K562 (cell line): ENCODE data around the gene CRTC3. TPM values are rescaled to one million over a fixed set of nuclear protein-coding genes. Genes with fewer than 3 reads are reported as not detected.
A peak's percentile ranks its signal among the peaks of the same experiment; 100 is the strongest.

Experiments
- AFF1 ChIP-seq, 2 experiments: fragments of 450-650 bp; IDR thresholded peaks; 2 replicates each; pipeline ENCODE4 v1.6.1; 2018; ENCODE audit warnings: mild to moderate bottlenecking in 2 of 2, low read depth in 1 of 2; ENCODE audit not compliant: partially characterized antibody in 2 of 2
- AFF4 ChIP-seq: sonication (generic); formaldehyde crosslinking; IDR thresholded peaks from 2 replicates; pipeline ENCODE4 v1.8.0; 2023; ENCODE audit warnings: mild to moderate bottlenecking, missing genetic modification reagents
- ATF2 ChIP-seq: sonication (generic); formaldehyde crosslinking; IDR thresholded peaks from 2 replicates; pipeline ENCODE4 v1.8.1; 2022; ENCODE audit warnings: missing genetic modification reagents
- MTA3 ChIP-seq: fragments of 450-650 bp; formaldehyde crosslinking; IDR thresholded peaks from 2 replicates; pipeline ENCODE4 v1.6.1; 2017; ENCODE audit warnings: mild to moderate bottlenecking, borderline replicate concordance
- NCOA6 ChIP-seq: fragments of 450-650 bp; IDR thresholded peaks from 2 replicates; pipeline ENCODE4 v1.6.1; 2017; ENCODE audit warnings: mild to moderate bottlenecking
- PATZ1 ChIP-seq: fragments of 250-450 bp; sonication (Bioruptor Pico); IDR thresholded peaks from 2 replicates; pipeline ENCODE4 v1.5.0; 2020; ENCODE audit warnings: mild to moderate bottlenecking, borderline replicate concordance
- PCBP2 ChIP-seq: fragments of 200-400 bp; formaldehyde crosslinking; IDR thresholded peaks from 2 replicates; pipeline ENCODE4 v1.6.1; 2018; ENCODE audit warnings: low read length, low read depth, mild to moderate bottlenecking, moderate library complexity; ENCODE audit not compliant: poor library complexity, severe bottlenecking
- RUNX1 ChIP-seq: sonication (generic); IDR thresholded peaks from 2 replicates; pipeline ENCODE4 v1.6.1; 2016; ENCODE audit warnings: antibody characterized with exemption, low read depth
- TAF7 ChIP-seq: fragments of 450-650 bp; IDR thresholded peaks from 2 replicates; pipeline ENCODE4 v1.6.1; 2016; ENCODE audit warnings: missing genetic modification characterization, missing compliant biosample characterization
- ZBED1 ChIP-seq: IDR thresholded peaks from 2 replicates; pipeline ENCODE4 v1.6.1; 2014
- ZBTB26 ChIP-seq: fragments of 450-650 bp; formaldehyde crosslinking; IDR thresholded peaks from 2 replicates; pipeline ENCODE4 v1.4.0; 2022; ENCODE audit warnings: missing genetic modification characterization
- ZSCAN29 ChIP-seq: fragments of 450-650 bp; IDR thresholded peaks from 2 replicates; pipeline ENCODE4 v1.6.1; 2017
- polyA plus RNA-seq, 8 experiments: library from polyadenylated mRNA; depleted of rRNA in 4 of 8; stranded (reverse) in 5 of 8; unstranded in 3 of 8; fragments of >200 nt; fragmentation: Nextera tagmentation in 2 of 8; fragmentation: Illumina TruSeq in 1 of 8; extraction: Ambion mirVana in 2 of 8; extraction: Trizol in 1 of 8; gene quantifications; 2 replicates each; pipeline versions ENCODE4 v1.2.1 to v1.2.3, GENCODE V29; 2011 to 2014; ENCODE audit warnings: inconsistent platforms in 1 of 8, missing spikeins in 1 of 8
- total RNA-seq, 7 experiments: library from RNA; depleted of rRNA in 6 of 7; stranded (reverse); fragments of >200 nt in 6 of 7; fragmentation: Illumina TruSeq in 2 of 7; extraction: Trizol in 2 of 7; gene quantifications; 2 replicates each; pipeline versions ENCODE4 v1.2.1 to v1.2.3, GENCODE V29; 2011 to 2021; ENCODE audit warnings: low replicate concordance in 1 of 7
- TF ChIP-seq, protein P1 (sequence below): fragments of 250-450 bp; sonication (Bioruptor Pico); IDR thresholded peaks from 2 replicates; pipeline ENCODE4 v1.8.0; 2022; ENCODE audit warnings: inconsistent platforms

Gene CRTC3
- total and polyA plus RNA-seq, 9 of the 15 experiments (the other 6 are each of a cell fraction or from before 2014, with no cell fraction given) = 1.2 to 19.0 (median 11.6) TPM

DNA sequence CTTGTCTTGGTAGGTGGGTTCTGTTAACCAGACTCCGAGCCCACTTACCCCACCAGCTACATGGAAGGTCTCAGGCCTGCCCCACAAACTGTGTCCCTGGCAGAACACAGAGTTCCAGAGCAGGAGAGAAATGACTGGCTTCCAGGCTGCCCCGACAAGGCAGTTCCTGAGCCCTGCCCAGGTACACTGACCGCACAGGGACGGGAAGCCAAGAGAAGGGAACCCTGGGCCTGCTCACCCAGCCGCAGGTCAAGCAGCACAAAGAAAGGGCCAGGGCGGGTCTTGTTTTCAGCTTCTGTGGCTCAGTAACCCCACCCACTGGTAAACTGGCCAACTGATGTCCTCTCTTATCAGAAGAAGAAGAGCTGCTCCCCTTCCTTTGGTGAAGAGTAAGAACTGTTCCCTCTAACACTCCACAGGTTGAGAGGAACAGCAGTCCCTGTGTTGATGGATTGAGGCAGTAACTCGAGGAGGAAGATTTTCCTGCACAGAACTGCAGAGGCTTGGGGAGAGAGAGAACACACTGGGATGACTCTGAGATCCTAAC is 68.4 kb downstream of the CRTC3 start (continued):
- TF ChIP-seq AFF4 (CRISPR knock-in tag) (0 out of 2 replicates have a peak, but pooled peaks have one; percentile 75), PCBP2 (no peak), AFF1 (IDR thresholded peaks at IDR 0.05; ENCODE audit: low read depth in 1 of 2, partially characterized antibody in 2 of 2) (no peak), ATF2 (CRISPR knock-in tag) (no peak), NCOA6 (no peak), TAF7 (tag) (no peak), MTA3 (peak; percentile 67; the same call in 1 of the 2 replicates), PATZ1 (no peak), ZBTB26 (CRISPR knock-in tag) (no peak), ZBED1 (no peak), RUNX1 (no peak), ZSCAN29 (no peak)
- TF ChIP-seq, protein P1, sequence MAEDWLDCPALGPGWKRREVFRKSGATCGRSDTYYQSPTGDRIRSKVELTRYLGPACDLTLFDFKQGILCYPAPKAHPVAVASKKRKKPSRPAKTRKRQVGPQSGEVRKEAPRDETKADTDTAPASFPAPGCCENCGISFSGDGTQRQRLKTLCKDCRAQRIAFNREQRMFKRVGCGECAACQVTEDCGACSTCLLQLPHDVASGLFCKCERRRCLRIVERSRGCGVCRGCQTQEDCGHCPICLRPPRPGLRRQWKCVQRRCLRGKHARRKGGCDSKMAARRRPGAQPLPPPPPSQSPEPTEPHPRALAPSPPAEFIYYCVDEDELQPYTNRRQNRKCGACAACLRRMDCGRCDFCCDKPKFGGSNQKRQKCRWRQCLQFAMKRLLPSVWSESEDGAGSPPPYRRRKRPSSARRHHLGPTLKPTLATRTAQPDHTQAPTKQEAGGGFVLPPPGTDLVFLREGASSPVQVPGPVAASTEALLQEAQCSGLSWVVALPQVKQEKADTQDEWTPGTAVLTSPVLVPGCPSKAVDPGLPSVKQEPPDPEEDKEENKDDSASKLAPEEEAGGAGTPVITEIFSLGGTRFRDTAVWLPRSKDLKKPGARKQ (CRISPR knock-in tag) = no peak
